ENCODE data around the gene PDE2A.

The PDE2A gene

DNA sequence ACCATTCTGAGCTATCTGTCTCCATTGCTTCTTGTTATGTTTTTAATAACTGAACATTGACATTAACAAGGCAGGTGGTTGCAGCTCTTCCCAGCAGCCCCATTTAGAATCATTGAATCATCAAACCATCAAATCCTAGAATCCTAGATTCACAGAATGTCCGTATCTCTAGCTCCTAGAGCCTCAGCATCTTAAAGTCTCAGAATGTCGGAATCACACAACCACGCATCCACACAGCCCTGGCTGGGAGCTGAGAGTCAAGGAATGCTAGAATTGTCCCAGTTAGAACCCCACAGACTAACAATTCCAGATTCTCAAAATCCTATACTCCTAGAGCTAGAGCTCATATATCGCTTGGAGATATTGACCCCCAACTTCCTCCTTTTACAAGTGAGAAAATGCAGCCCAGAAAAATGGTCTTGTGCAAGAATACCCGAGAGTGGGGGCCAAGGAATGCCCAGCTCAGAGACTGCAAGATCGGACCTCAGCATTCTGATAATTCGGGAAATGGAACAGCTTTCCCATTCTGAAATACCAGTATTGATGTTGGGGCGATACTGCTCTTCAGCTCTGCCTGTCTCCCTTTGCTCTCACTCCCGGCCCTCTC is 38.8 kb downstream of the PDE2A start:
- no peak for DNase-seq (ENCODE audit: low spot score)

DNA sequence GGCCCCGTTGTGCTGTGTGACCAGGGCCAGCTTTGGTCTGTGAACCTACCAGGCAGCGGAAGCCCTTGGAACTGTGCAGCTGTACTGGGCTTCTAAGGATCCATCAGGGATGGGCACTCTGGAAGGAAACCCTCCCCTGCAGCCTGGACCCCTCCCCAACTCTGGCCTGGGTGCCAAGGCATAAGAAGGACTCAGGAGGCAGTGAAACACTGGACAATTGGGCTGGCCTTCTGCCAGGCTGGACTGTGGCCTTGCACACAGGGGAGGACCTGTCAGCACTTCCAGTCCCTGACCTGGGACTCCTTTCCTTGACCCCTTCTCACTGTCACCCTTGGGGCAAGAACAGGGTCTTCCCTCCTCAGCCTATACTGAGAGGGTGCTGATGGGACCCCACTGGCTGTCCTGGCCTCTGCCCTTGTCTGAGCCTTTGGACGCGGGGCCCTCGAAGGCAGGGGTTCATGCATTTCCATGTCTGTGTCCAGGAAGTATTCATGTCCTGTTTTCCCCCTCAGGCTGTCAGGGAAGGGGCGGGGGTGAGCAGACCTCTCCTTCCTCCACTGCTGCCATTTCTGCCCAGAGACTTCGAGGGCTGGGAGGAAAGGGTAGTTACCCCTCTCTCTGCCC is 39.6 kb downstream of the PDE2A start:
- no peak for DNase-seq (ENCODE audit: low spot score)

DNA sequence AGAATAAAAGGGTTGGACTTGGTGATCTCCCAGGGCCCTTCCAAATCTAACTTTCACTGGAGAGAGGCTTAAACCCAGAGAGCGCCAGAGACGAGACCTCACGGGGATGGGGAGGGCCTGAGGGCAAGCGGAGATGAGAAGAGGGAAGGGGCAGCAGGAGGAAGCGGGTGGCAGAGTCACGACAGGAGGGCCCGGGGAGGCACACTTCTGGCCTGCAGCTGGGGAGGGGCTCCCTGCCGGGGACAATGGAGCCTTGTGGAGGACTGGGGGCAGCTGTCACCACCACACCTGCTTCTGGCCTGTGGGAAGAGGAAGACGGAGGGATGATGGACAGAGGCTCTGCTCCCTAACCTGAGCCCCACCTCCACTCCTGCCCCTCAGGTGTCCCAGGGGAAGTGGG is 40.2 kb downstream of the PDE2A start:
- DNase-seq (ENCODE audit: low spot score), result no peak

DNA sequence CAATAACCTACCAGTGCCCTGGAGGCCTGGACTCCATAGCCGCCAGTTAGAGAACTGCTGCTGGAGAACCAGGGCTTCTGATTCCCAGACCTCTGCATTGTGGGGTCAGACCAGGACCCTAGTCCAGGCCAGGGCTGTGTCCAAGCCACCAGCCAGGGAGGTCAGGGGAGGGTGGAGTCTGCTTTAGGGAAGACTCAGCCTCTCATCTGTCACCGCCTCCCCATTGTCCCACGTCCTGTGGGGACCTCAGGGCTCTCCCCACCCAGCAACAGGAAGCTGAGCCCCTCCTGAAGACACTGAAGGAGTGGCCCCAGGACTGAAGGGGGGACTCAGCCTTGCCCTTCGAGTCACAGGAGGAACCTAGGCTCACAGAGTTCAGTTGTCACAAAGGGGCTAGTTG is 41.2 kb downstream of the PDE2A start:
- DNase-seq (ENCODE audit: low spot score), result no peak

DNA sequence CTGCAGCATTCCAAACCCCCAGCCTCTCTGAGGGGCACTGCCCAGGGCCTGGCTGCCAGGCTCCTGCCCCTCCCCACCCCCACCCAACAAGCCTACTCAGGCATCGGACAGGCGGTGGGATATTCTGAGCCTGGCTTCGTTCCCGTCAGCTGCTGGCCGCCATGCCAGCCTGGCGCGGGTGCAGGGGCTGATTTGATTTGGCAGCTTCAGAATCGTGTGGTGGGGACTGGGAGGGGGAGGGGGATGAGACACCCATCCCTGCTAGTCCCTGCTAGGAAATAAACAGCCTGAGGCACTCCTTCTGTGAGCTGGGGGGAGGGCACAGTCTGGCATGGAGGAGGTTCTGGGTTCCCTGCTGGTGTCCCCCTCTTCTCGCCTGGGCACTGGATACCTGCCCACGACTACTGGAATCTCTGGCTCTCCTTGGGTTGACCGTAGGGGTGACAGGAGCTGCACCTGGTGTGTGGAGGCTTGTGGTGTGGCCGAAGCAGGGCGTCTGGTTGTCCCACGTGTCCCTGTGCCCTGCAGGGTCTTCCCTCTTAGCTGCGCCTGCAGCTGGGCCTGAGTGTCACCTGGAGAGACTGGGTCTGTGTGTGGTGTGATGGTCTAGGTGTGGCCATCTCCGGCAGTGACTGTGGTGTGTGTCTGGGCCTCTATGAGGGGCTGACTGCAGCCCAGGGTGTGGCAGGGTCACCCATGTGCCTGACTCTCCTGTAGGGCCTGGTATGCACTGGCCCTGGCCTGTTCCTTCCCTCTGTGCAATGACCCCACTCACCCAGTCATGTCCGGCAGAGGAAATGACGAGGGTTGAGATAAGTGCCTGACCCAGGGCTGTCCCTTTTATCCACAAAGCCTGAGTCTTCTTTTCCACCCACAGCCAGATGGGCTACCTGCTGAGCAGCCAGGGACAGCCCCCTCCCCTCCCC is 42.2 kb downstream of the PDE2A start:
- DNase-seq (ENCODE audit: low spot score), result no peak

DNA sequence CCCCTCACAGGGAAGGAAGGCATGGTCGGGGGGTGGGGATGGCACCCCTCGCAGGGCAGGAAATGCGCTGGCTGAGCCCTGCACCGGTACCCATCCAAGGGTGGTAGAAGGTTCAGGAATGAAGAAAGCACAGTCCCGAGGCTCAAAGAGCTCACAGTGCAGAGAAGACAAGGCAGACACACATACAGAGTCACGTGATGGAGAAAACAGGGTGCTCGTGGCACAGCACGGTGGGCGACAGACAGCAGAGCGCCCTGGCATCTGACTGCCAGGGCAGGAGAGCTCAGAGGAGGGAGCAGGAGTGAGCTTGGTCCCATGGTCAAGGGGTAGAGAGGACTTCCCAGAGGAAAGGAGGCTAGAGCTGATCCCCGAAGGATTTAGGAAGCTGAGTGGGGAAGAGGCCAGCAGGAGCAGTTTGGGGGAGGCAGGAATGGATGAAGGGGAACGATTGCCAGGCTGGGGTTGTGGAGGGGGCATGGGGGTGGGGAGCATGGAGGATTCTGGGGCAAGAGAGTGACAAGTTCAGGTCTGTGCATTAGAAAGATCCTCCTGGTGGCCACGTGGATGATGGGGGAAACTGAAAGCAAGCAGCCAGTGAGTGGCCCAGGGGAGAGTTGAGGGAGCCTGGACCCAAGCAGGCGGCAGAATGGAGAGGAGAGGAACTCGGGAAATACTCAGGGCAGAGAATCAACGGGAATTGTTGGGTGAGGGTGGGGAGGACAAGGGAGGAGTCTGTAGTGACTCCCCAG is 43.9 kb downstream of the PDE2A start:
- DNase-seq (ENCODE audit: low spot score), result no peak

DNA sequence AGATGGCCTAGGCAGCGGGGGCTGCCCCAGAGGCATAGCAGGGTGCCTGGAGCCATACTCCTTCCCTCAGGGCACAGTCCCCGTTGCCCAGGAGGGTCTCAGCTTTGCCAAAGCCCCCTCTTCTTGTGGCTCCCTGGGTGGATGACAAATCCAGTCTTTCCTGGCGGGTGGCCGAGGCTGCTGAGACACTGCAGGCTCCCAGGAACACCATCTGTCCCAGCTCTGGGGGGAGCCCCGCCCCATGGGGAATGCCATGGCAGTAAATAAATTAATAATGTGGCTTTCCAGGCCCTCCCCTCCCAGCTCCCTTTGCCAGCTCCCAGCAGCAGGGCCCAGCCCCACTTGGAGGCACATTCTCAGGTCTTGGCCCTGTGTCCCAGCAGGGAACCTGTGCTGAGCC is 45.0 kb downstream of the PDE2A start:
- peak; percentile 85 for DNase-seq (ENCODE audit: low spot score)

DNA sequence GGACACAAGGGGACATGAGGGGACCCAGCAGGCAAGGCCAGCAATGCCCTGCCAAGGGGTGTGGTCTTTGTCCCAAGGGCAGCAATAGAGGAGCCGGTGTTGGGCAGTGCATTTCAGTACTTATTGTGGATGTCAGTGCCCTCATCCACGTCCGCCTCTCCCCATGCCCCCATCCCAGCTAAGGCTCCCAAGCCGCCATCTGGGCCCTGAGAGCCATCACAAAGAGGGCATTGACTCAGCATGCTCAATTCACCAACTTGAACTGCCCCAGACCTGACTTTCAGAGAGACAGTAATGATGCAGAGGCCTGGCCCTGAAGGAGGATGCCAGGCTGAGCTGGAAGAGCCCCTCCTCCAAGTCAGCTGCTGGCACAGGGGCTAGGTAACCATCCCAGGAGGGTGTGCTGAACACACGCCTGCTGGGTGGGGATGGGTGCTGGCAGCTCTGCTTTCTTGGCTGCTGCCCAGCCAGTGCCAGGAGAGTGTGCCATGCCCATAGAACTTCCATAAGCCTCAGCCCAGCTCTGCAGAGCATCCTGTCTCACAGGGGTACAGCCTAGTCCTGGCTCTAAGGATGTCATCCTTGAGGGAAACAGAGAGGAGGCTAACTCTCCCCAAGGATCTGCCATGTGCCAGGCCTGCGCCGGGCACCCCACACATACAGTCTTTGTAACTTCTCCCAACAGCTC is 46.5 kb downstream of the PDE2A start:
- DNase-seq (ENCODE audit: low spot score), result no peak

DNA sequence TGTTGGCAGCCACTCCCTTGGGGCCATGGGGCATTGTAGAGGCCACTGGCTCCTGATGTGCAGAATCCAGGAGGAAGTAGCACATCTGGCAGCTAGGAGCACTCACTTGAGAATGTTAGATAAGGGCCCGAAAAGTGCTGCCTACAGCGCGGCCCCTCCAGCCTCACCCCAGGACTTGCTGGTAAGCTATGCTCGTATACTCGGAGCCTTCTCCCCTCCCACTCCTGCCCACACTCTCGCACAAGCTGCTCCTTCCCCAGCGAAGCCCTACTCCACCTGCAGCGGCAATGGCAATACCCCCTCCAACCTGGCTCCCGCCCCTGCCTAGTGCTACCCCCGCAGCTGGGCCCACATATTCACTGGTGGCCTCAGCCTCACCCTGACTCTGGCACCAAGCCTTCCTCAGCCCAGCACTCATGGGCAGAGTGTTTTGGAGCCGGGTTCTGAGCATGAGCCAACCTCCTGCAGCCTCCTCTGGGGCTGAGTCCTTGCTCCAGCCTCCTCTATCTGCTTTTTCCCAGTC is 47.7 kb downstream of the PDE2A start:
- DNase-seq (ENCODE audit: low spot score), result no peak

DNA sequence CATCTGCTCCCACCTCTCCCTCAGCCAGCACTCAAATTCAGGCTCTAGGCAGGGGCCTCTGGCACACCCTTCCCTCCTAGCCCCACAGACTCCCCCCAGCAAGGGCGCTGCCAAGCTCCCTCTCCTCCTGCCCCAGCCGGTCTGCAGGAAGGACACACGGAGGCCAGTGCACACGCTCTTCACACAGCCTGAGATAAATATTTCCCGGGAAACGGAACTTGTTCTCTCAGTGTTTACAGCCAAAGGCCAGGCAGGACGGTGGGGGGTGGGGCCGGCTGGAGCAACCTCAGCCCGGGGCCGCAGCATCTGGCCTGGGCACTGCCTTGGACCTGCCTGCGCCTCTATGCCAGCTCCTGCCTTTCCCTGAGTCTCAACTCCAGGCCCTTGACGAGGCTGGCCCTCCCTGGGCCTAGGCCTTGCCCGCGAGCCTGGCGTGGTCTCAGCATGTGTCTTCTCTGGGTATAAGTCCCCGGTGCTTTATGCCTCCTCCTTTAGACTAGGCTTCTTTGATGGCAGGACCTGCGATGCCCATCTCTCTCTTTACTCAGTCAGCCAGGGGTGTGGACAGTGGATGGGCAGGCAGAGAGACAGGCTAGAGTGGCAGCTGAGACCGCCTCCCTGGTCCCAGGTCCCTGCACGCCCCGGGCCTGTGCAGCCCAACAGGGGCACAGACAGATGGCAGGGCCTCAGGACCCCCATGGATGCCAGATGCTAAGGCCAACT is 48.4 kb downstream of the PDE2A start:
- DNase-seq (ENCODE audit: low spot score), result no peak

DNA sequence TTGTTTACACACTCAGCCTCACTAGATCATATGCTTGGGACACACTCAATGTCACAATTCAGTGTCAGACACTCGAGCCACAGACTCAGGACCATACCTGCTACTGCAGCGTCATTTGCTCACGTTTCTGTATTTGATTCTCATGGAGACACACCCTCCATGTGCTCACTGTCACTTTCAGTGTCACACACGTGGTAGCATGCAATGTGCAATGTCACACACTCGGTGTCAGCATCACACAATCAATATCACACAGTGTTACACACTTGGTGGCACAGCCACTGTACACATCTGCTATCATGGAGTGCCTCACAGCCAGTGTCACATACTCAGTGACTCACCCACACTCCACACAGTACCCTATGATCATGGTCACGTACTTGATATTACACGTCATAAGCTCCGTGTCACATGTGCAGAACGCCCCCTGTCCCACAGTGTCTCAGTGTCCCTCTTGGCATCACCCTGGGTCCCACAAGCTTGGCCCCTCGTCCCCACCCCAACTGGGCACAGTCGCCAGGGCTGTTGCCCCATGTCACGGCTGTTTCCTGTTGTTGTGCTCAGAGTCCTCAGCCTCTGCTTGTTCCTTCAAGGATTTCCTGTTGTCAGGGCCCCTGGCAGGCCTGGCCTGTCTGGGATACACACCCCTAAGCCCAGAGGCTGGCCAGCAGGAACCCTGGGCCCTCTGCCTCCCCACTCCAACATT is 49.6 kb downstream of the PDE2A start:
- DNase-seq (ENCODE audit: low spot score), result no peak

DNA sequence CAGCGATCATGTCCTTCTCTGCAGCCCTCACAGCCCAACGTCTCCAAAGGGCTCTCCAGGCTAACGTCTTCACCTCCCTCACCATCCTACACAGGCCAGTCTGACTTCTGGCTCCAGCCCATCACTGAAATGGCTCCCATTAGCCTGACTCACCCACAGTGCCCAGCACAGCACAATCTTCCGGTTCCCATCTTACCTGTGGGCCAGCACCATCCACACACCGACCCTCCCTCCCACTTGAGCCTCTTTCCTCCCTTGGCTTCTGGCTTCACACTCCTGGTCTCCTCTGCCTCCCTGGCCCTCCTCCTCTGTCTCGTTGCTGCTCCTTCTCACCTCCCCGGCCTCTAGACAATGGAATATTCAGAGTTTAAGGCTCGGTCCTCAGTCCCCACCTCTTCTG is 51.2 kb downstream of the PDE2A start:
- DNase-seq (ENCODE audit: low spot score), result no peak

DNA sequence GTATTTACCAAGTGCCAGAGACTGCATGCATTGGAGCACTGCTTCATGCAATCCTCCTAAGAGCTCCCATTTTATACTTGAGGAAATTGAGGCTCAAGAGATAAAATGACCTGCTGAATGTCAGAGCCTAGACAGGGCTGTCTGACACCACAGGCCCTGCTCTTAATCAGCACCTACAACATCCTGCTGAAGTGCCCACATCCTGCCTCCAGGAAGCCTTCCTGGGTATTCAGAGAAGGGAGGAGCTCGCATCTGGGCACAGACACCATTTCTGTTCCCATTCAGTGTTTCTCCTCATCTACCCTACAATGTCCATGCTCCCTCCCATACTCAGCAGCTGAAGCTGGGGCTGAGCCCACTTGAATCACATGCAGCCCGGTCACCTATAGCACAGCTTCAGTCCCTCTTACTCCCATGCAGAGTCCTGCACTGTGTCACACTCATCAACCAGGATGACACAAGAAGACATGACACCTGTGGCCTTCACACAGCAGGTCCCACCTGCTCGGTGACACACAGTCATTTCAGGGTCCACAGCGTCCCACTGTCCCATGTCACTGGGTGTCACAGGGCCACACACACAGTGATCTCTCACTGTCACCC is 53.1 kb downstream of the PDE2A start:
- no peak for DNase-seq (ENCODE audit: low spot score)

DNA sequence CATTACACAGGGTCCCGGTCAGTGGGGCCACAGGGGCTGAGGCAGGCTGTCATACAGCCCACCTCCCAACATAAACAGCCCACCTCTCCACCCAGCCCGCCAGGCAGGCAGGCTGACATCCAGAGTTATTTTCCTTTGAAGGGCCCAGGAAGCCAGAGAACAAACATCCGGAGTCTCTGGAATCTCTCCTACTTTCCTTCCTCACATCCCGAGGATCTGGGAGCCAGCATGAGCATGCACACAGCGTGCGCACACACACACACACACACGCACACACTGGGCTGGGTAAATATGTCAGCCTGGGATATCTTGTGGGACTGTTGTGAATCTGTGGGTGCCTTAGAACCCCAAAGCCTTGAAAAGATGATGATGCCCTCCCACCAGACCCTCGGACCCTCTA is 55.4 kb downstream of the PDE2A start:
- DNase-seq (ENCODE audit: low spot score), result no peak

DNA sequence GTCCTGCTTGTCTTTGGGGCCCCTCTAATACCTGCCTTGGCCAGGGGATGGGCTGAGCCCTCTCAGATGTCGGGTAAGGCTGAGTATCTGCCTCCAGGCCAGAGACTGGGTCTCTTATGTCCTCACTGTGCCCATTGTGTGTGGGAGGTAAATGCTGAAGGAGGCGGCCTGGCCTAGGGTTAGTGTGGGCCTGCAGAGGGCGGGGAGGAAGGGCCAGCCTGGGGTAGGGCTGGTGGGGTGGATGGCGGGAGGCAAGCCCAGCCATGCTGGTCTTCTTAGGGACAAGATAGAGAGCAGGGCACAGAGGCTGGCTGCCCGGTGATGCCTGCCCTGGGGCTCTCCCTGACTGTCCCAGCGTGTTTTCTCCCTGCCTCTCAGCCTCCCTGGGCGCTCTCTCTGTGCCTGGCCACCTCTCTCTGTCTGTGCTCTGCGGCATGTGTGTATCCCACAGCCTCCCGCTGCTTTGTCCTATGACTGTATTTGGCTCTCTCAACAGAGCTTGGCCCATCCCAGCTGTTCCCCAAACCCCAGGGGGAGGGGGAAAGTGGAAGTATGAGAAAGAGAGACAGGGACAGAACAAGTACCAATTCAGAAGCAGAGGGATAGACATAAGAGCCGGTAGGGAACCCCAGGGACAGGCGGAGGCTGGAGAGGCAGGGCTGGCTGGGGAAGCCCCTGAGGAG is 57.0 kb downstream of the PDE2A start:
- no peak for DNase-seq (ENCODE audit: low spot score)

DNA sequence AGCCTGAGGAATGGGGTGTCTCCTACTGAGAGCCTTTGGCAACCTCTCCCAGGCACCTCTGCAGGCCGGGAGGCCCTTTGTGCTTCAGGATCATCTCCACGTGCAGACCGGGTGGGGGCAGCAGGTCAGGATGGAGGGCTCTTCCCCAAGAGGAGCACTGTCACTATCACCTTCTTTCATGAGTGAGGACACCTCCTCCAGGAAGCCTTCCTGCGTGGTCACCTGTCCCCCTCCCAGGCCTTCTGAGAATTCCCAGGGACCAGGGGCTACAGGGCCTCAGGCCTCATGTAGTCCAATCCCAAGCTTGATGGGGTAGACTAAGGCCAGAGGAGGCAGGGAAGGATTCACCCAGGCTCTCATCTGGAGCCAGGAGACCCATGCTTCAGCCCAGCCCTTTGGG is 57.6 kb downstream of the PDE2A start:
- no peak for DNase-seq (ENCODE audit: low spot score)

DNA sequence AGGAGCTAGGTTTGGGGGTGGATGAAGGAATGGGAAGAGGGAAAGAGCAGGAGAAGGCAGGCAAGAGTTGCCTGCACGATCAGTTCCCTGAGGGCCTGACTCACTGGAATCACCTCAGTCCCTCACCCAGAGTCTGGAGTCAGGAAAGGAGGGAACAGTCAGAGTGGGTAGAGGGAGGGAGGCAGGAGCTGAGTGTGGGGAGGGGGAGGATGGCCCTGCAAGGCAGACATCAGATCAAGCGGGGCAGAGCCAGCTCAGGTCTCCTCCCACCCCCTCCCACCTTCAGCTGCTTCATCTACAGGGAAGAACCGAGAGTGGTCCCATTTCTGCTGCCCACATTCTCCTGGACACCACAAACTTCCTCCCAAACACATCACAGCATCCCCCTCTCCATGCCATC is 58.9 kb downstream of the PDE2A start:
- no peak for DNase-seq (ENCODE audit: low spot score)

DNA sequence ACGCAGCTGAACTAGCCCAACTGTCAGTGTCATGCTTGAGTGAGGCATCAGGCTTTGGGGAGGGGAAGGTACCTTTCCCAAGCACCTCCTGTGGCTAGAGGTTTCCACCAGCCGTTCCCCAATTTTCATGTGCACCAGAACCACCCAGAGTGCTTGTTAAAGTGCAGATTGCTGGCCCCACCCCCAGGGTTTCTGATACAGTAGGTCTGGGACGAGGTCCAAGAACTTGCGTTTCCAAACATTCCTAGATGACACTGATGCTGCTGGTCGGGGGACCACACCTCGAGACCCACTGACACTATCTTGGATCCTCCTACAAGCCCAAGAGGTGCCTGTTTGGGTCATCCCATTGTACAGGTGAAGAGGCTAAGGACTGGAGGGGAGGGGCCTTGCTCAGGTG is 59.8 kb downstream of the PDE2A start:
- DNase-seq (ENCODE audit: low spot score), result no peak

DNA sequence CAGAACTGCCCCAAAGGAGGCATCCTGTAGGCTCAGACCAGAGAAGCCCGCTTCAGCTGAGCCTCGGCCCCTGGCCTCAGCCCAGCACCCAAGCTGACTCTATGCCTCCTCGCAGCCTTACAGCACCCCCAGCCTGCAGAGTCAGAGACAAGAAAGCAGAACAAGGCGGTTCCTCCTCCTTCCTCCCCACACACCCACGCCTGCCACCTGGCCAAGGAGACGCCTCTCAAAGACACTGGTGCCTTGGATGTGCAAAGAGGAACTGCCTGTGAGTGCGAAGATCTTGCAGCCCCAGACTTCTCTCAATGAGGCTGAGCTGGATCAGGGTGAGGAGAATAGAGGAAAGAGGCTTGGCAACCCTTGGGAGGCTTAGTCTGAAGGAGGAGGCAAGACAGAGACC is 60.2 kb downstream of the PDE2A start:
- no peak for DNase-seq (ENCODE audit: low spot score)
